ENCODE results near the gene MXD1. TPM values are rescaled to one million over a fixed set of nuclear protein-coding genes. Genes with fewer than 3 reads are reported as not detected.

MXD1 gene
- total and polyA plus RNA-seq, 2 donors (not counting 3 experiments of a cell fraction or from before 2014, with no cell fraction given), result 6.7 to 10.6 TPM

DNA sequence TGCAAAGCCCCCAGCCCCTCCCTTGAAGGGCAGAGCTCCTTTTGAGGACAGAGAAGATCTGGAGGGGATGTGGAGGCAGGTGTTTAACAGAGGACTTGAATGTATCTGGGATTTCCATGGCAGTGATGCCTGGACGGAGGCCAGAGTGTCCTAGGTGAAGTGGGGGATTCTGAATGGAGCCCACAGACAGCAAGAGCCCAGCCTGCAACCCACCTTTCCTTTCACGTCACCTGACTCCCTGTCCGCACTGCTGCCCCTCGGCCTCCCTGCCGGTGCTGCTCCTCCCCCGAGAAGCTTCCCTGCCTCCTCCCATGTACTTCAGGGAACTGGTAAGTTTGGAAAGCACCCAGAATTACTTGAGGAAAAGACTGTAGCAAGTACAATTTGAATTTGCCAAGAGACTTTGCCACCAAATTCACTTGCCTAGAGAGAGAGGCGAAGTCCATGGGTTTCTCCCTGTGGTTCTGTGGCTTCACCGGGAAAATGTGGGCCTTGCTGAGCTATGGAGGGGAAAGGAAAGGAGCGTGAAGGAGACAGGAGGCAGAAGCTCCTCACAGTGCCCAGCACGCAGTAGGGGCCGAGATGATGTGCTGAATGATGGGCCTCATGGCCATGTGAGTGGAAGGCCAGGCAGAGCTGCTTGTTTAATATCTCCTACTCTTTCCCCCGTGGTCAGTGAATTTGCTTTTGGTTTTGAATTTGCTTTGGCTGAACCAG lies 60.4 kb downstream of the MXD1 start:
- dilution Hi-C loops (cut with MboI; ENCODE audit: extremely low pct_ligation_motif_present, low sequenced_read_pairs), result no loop called here
- no peak for TF ChIP-seq POLR2A (IDR thresholded peaks at IDR 0.05; ENCODE audit: low read depth, low read length)
- TF ChIP-seq MAX (IDR thresholded peaks at IDR 0.05; ENCODE audit: insufficient read depth, insufficient read length), result no peak
- no peak for TF ChIP-seq MYC (IDR thresholded peaks at IDR 0.05; ENCODE audit: low read depth, low read length)
- TF ChIP-seq POLR2AphosphoS5 (IDR thresholded peaks at IDR 0.05; ENCODE audit: insufficient read depth, low read depth, low read length), result no peak

GRCh38 chr2:69975853-69976462 lies 61.0 kb downstream of the MXD1 start:
- Histone ChIP-seq H4K20me1 (replicated peaks; ENCODE audit: control insufficient read depth, extremely low read depth, insufficient read depth, low read length) (no peaks in the 10 kb centered on the region), H3K27me3 (ENCODE audit: control insufficient read depth in 2 of 2, insufficient read depth in 2 of 2, low read length in 2 of 2) (peaks cover 2 to 4% of the 10 kb centered on the region in 2 experiments), H3K4me1 (ENCODE audit: control insufficient read depth, extremely low read depth, insufficient read depth, low read length) (no peaks in the 10 kb centered on the region), H3K4me3 (replicated peaks in 1 of 3; ENCODE audit: insufficient read depth in 1 of 3, low read depth in 1 of 3, low read length in 3 of 3) (no peak overlapping the region), H3K9ac (replicated peaks; ENCODE audit: extremely low read depth, insufficient read depth, low read length) (no peak overlapping the region), H3K27ac (ENCODE audit: insufficient read depth, low read depth, low read length) (no peak overlapping the region), H2AFZ (ENCODE audit: low read depth, low read length) (no peak overlapping the region), H3K79me2 (ENCODE audit: control insufficient read depth, insufficient read depth, low read length) (no peaks in the 10 kb centered on the region), H3K9me3 (replicated peaks; ENCODE audit: control insufficient read depth, insufficient read depth, low read length) (no peaks in the 10 kb centered on the region), H3K9me1 (replicated peaks; ENCODE audit: control insufficient read depth, extremely low read depth, insufficient read depth, low read length) (no peaks in the 10 kb centered on the region), H3K36me3 (ENCODE audit: control insufficient read depth in 2 of 2, extremely low read depth in 1 of 2, insufficient read depth in 2 of 2, low read length in 2 of 2) (no peaks in the 10 kb centered on the region), H3K4me2 (ENCODE audit: insufficient read depth, low read length) (no peak overlapping the region)
- ChIA-PET CTCF (no interaction called here), POLR2A (no interaction called here)
- dilution Hi-C loops (cut with MboI; ENCODE audit: extremely low pct_ligation_motif_present, low sequenced_read_pairs), result no loop called here
- intact Hi-C loops (cut with micrococcal nuclease), result no loop called here
- FAIRE-seq, result no peak
- BruUV-seq (replicated peaks), result no TSS peak
- no peak for DNase-seq (ENCODE audit: low read depth, low spot score)
- no peak for TF ChIP-seq JUN (IDR thresholded peaks at IDR 0.05; ENCODE audit: borderline replicate concordance, insufficient read depth, insufficient read length, low read depth)
- no peak for TF ChIP-seq GATA2 (IDR thresholded peaks at IDR 0.05; ENCODE audit: insufficient read depth, insufficient read length, low read depth, low read length)
- TF ChIP-seq MAX (IDR thresholded peaks at IDR 0.05; ENCODE audit: insufficient read depth, insufficient read length), result no peak

More for the DNA sequence above, 60.4 kb downstream of the MXD1 start:
- no TSS peak for BruUV-seq (replicated peaks)
- H2AFZ ChIP-seq (ENCODE audit: low read depth, low read length), result no peak overlapping the region
- H3K27me3 ChIP-seq (ENCODE audit: control insufficient read depth in 2 of 2, insufficient read depth in 2 of 2, low read length in 2 of 2), result peaks cover 2 to 4% of the 10 kb centered on the region in 2 experiments
- H3K27ac ChIP-seq (ENCODE audit: insufficient read depth, low read depth, low read length), result no peak overlapping the region
- H3K79me2 ChIP-seq (ENCODE audit: control insufficient read depth, insufficient read depth, low read length), result no peaks in the 10 kb centered on the region
- no peaks in the 10 kb centered on the region for H3K9me1 ChIP-seq (replicated peaks; ENCODE audit: control insufficient read depth, extremely low read depth, insufficient read depth, low read length)
- H3K4me2 ChIP-seq (ENCODE audit: insufficient read depth, low read length), result no peak overlapping the region
- FAIRE-seq (no peak), DNase-seq (ENCODE audit: low read depth, low spot score) (no peak)
- CTCF ChIA-PET, result no interaction called here
- H3K36me3 ChIP-seq (ENCODE audit: control insufficient read depth in 2 of 2, extremely low read depth in 1 of 2, insufficient read depth in 2 of 2, low read length in 2 of 2), result no peaks in the 10 kb centered on the region
- H3K9ac ChIP-seq (replicated peaks; ENCODE audit: extremely low read depth, insufficient read depth, low read length), result no peak overlapping the region
- no peaks in the 10 kb centered on the region for H4K20me1 ChIP-seq (replicated peaks; ENCODE audit: control insufficient read depth, extremely low read depth, insufficient read depth, low read length)
- POLR2A ChIA-PET, result no interaction called here
- H3K4me3 ChIP-seq (replicated peaks in 1 of 3; ENCODE audit: insufficient read depth in 1 of 3, low read depth in 1 of 3, low read length in 3 of 3), result no peak overlapping the region
- no peaks in the 10 kb centered on the region for H3K9me3 ChIP-seq (replicated peaks; ENCODE audit: control insufficient read depth, insufficient read depth, low read length)
- no peaks in the 10 kb centered on the region for H3K4me1 ChIP-seq (ENCODE audit: control insufficient read depth, extremely low read depth, insufficient read depth, low read length)
- intact Hi-C loops (cut with micrococcal nuclease), result no loop called here

Measured in endothelial cell of umbilical vein (primary cell).